Choroid plexus epithelial cell (primary cell): ENCODE data around the gene TCHP.

Experiments used
- DNase-seq: peaks from one replicate; pipeline ENCODE4 v3.0.0-alpha.2; 2010; ENCODE audit warnings: low read depth
- H3K4me3 ChIP-seq: 2 replicates; pipeline ENCODE4 v1.5.1; 2011; ENCODE audit warnings: low read depth, mild to moderate bottlenecking, control low read depth, low read length, moderate library complexity
- TF ChIP-seq, protein P1 (sequence below): conservative IDR thresholded peaks from 2 replicates; pipeline ENCODE4 v1.5.1; 2011; ENCODE audit warnings: low read depth, mild to moderate bottlenecking, control low read depth, inconsistent platforms, low read length, moderate library complexity

Gene TCHP

DNA sequence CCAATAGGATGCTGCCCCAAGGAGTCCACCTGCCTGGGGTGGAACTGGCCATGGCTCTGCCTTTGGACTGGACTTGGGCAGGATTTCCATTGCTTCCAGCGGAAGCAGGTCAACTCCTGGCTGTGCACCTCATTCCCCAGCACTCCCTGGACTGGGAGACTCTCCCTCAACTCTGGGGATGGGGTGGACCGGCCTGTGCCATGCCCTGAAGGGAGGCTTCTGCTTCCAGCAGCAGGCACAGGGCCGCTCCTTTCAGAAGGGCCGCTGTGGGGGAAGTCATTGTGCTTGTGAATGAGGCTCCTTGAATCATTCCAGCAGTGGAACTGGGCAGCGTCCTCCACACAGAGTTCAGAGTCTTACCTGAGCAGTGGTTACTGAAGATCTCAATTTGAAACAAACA lies 23.0 kb downstream of the TCHP start:
- DNase-seq: no peak
- TF ChIP-seq, protein P1, sequence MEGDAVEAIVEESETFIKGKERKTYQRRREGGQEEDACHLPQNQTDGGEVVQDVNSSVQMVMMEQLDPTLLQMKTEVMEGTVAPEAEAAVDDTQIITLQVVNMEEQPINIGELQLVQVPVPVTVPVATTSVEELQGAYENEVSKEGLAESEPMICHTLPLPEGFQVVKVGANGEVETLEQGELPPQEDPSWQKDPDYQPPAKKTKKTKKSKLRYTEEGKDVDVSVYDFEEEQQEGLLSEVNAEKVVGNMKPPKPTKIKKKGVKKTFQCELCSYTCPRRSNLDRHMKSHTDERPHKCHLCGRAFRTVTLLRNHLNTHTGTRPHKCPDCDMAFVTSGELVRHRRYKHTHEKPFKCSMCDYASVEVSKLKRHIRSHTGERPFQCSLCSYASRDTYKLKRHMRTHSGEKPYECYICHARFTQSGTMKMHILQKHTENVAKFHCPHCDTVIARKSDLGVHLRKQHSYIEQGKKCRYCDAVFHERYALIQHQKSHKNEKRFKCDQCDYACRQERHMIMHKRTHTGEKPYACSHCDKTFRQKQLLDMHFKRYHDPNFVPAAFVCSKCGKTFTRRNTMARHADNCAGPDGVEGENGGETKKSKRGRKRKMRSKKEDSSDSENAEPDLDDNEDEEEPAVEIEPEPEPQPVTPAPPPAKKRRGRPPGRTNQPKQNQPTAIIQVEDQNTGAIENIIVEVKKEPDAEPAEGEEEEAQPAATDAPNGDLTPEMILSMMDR: no peak
- H3K4me3 ChIP-seq: no peak overlapping the region

DNA sequence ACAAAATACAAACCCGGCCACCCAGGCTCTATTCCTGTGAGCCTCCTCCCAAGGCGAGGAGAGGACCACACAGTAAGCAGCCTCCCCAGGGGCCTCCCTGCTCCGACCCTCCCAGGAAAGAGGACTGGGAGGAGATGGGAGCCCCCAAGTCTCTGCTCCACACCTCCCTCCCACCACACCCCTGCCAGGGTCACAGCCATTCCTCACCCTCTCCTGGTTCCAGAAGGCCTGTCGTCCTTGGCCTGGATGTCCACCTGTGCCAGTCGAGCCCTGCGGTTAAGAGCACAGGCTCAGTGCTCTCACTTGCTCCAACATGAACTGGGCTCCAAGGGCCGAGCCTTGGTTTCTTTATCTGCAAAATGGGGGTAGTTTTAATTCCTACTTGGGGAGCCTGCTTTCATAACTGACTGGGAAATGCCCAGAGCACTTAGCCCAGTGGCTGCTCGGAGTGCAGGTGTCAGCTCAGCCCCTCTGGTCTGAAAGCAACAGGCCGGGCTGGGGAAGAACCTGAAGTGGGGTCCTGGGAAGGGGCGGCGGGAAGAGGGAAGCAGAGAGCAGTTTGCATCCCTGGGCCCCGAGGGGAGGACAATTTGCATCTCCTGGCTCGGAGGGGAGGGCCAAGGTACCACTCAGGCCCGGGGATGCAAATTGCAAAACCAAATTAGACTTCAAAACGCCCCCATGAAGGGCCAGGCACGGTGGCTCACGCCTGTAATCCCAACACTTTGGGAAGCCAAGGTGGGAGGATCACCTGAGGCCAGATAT lies 23.6 kb downstream of the TCHP start:
- no peak for DNase-seq
- TF ChIP-seq, protein P1: no peak
- H3K4me3 ChIP-seq: no peak overlapping the region

DNA sequence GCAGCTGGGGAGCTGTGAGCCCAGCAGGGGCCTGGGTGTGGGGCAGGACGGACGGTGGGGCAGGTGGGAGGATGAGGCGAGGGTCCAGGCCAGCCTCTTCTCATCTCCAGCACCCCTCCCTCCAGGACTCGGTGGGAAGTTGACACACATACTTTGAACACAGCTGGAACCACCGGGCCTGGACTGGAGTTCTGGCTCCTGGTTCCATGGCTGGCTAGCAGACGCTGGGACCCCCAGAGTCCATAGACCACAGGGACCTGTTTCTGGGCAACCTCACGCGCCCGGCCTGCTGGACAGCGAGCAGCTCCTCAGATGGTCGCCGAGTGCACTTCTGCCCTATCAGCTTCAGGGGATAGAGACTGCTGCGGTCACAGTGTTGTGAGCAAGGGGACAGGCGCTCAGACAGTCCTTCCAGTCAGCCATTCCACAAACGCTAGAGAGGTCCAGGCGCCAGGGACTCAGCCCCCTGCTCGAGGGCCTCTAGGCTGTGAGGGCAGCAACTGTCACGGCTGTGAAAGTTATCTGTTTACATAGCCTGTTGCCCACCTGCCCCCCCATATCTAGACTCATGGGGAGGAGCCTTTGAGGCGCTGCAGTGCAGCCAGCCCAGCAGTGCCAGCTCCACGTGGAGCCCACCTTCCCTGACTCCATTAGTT lies 25.2 kb downstream of the TCHP start:
- no peak for DNase-seq
- H3K4me3 ChIP-seq: no peak overlapping the region
- TF ChIP-seq, protein P1: no peak

DNA sequence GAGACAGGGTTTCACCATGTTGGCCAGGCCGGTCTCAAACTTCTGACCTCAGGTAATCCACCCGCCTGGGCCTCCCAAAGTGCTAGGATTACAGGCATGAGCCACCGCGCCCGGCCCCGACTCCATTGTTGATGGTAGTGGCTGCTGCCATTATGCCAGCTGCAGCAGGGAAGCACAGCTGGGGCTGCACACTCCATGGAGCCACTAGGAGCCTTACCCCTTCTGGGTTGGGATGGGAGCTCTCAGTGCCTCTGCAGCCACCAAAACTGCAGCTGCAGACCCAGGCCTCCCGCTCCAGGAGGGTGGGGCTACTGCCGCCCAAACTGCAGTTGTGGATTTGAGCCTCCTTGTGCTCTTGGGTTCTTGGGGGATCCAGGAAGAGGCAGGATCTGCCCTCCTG lies 25.9 kb downstream of the TCHP start:
- no peak overlapping the region for H3K4me3 ChIP-seq
- DNase-seq: no peak
- TF ChIP-seq, protein P1: no peak

DNA sequence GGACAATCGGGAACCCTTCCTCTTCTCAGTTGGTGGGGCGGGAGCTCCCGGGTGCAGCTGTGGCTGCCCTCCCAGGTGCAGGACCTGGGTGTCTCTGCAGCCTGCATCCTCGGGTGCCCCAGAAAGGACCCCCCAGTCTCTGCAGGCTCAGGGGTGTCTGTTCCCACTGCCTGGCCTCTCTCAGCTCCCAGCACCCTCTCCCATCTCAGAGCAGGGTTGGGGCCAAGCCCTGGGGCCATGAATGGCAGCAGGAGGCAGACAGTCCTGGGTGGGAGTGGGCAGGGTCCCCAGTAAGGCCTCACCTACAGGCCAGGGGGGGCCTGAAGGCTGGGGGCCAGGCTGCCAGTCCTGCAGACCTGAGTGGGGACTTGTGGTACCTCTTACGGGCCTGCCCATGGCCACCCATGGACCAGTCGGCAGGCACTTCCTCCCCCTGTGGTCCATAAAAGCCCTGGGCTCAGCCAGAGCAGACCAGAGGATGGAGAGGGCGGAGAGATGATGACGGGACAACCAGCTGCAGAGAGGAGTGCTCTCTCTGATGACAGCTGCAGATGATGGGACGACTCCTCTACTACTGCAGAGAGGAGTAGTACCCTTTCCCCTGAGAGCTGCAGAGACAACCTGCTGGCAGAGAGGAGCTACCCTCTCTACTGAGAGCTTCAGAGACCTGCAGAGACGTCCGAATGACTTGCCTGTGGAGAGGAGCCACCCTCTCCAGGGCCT lies 26.6 kb downstream of the TCHP start:
- H3K4me3 ChIP-seq: no peak overlapping the region
- TF ChIP-seq, protein P1: no peak
- DNase-seq: no peak

DNA sequence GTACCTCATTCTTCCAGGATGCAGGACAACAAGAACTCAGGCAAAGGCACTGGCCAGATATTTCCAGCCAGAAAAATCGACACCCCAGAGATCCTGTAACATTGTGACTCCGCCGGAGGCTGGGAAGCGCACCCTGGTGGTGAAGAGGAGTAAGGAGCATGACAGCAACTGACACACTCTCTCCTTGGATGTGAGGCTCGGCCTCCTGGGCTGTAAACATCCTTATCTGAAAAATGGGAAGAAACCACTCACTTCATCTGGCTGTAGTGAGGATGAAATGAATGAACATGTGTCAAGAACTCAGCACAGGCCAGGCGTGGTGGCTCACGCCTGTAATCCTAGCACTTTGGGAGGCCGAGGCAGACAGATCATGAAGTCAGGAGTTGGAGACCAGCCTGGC lies 27.5 kb downstream of the TCHP start:
- DNase-seq: peak; percentile 69
- no peak overlapping the region for H3K4me3 ChIP-seq
- TF ChIP-seq, protein P1: peak; percentile 89
